K562 (cell line): ENCODE measurements around the gene PIH1D1. TPM values are rescaled to one million over a fixed set of nuclear protein-coding genes. Genes with fewer than 3 reads are reported as not detected.

ENCODE experiments used
- BRD9 ChIP-seq: fragments of 450-650 bp; IDR thresholded peaks from 2 replicates; pipeline ENCODE4 v1.6.1; 2018; ENCODE audit warnings: low read depth; ENCODE audit not compliant: partially characterized antibody
- CEBPG ChIP-seq, 3 experiments: fragments of 200-800 bp in 1 of 3; sonication (Bioruptor generic) in 1 of 3; sonication (generic) in 1 of 3; formaldehyde crosslinking in 1 of 3; IDR thresholded peaks in 2 of 3; conservative IDR thresholded peaks in 1 of 3; 2 replicates each; pipeline versions ENCODE4 v1.6.1 to v1.8.0; 2016 to 2022; ENCODE audit warnings: missing compliant biosample characterization in 2 of 3, missing genetic modification characterization in 2 of 3, mild to moderate bottlenecking in 1 of 3, missing genetic modification reagents in 1 of 3
- CREM ChIP-seq: IDR thresholded peaks from 2 replicates; pipeline ENCODE4 v1.6.1; 2014; ENCODE audit warnings: antibody characterized with exemption, low read depth
- FOXP1 ChIP-seq: sonication (generic); formaldehyde crosslinking; IDR thresholded peaks from 2 replicates; pipeline ENCODE4 v1.8.0; 2022; ENCODE audit warnings: mild to moderate bottlenecking, missing genetic modification reagents
- GABPB1 ChIP-seq: sonication (generic); formaldehyde crosslinking; IDR thresholded peaks from 2 replicates; pipeline ENCODE4 v1.8.0; 2022; ENCODE audit warnings: mild to moderate bottlenecking, missing genetic modification reagents
- HMG20B ChIP-seq: fragments of 250-450 bp; sonication (Bioruptor Pico); IDR thresholded peaks from 2 replicates; pipeline ENCODE4 v1.5.0; 2021; ENCODE audit warnings: mild to moderate bottlenecking
- POLR2AphosphoS5 ChIP-seq: IDR thresholded peaks from 2 replicates; pipeline ENCODE4 v1.6.1; 2011; ENCODE audit warnings: mild to moderate bottlenecking, low read depth, low read length, moderate library complexity; ENCODE audit not compliant: control insufficient read depth, insufficient read depth
- PRMT5 ChIP-seq: sonication (generic); formaldehyde crosslinking; IDR thresholded peaks from 2 replicates; pipeline ENCODE4 v1.5.0; 2020; ENCODE audit warnings: missing genetic modification reagents
- RFX7 ChIP-seq: fragments of 250-450 bp; sonication (Bioruptor Pico); IDR thresholded peaks from 2 replicates; pipeline ENCODE4 v1.5.1; 2021; ENCODE audit warnings: mild to moderate bottlenecking
- RHOXF2B ChIP-seq: fragments of 250-450 bp; sonication (Bioruptor Pico); conservative IDR thresholded peaks from 2 replicates; pipeline ENCODE4 v1.5.1; 2021
- SETDB1 ChIP-seq: IDR thresholded peaks from one replicate; pipeline ENCODE4 v1.6.1; 2012; ENCODE audit warnings: low read length, control low read depth, inconsistent platforms
- THRAP3 ChIP-seq: fragments of 450-650 bp; IDR thresholded peaks from 2 replicates; pipeline ENCODE4 v1.6.1; 2016; ENCODE audit warnings: mild to moderate bottlenecking, inconsistent platforms, borderline replicate concordance
- YY1 ChIP-seq, 3 experiments: IDR thresholded peaks; 2 replicates each; pipeline ENCODE4 v1.6.1; 2011; ENCODE audit warnings: low read length in 2 of 3, mild to moderate bottlenecking in 2 of 3, moderate library complexity in 2 of 3, borderline replicate concordance in 1 of 3, control low read depth in 1 of 3, low read depth in 1 of 3; ENCODE audit not compliant: insufficient read depth in 3 of 3, insufficient replicate concordance in 2 of 3, control insufficient read depth in 1 of 3, insufficient read length in 1 of 3; ENCODE audit errors: extremely low read depth in 1 of 3
- ZBED1 ChIP-seq: IDR thresholded peaks from 2 replicates; pipeline ENCODE4 v1.6.1; 2014
- ZC3H8 ChIP-seq: fragments of 450-650 bp; IDR thresholded peaks from 2 replicates; pipeline ENCODE4 v1.6.1; 2017
- ZNF282 ChIP-seq: sonication (generic); formaldehyde crosslinking; IDR thresholded peaks from 2 replicates; pipeline ENCODE4 v1.8.1; 2023; ENCODE audit warnings: missing genetic modification reagents
- ZNF584 ChIP-seq: fragments of 200-800 bp; sonication (Bioruptor generic); IDR thresholded peaks from 2 replicates; pipeline ENCODE4 v1.6.1; 2016; ENCODE audit warnings: low read depth, mild to moderate bottlenecking, missing genetic modification characterization, missing compliant biosample characterization
- polyA plus RNA-seq, 8 experiments: library from polyadenylated mRNA; depleted of rRNA in 4 of 8; stranded (reverse) in 5 of 8; unstranded in 3 of 8; fragments of >200 nt; fragmentation: Nextera tagmentation in 2 of 8; fragmentation: Illumina TruSeq in 1 of 8; extraction: Ambion mirVana in 2 of 8; extraction: Trizol in 1 of 8; gene quantifications; 2 replicates each; pipeline versions ENCODE4 v1.2.1 to v1.2.3, GENCODE V29; 2011 to 2014; ENCODE audit warnings: inconsistent platforms in 1 of 8, missing spikeins in 1 of 8
- total RNA-seq, 7 experiments: library from RNA; depleted of rRNA in 6 of 7; stranded (reverse); fragments of >200 nt in 6 of 7; fragmentation: Illumina TruSeq in 2 of 7; extraction: Trizol in 2 of 7; gene quantifications; 2 replicates each; pipeline versions ENCODE4 v1.2.1 to v1.2.3, GENCODE V29; 2011 to 2021; ENCODE audit warnings: low replicate concordance in 1 of 7
- TF ChIP-seq, protein P1 (sequence below): fragments of 250-450 bp; sonication (Bioruptor Pico); IDR thresholded peaks from 2 replicates; pipeline ENCODE4 v1.8.0; 2022; ENCODE audit warnings: moderate library complexity, mild to moderate bottlenecking, inconsistent platforms
- TF ChIP-seq, protein P2 (sequence below): fragments of 450-650 bp; IDR thresholded peaks from 2 replicates; pipeline ENCODE4 v1.6.1; 2014; ENCODE audit warnings: low read depth, mild to moderate bottlenecking, moderate library complexity, borderline replicate concordance
- TF ChIP-seq, protein P3 (sequence below): IDR thresholded peaks from 2 replicates; pipeline ENCODE4 v1.6.1; 2012; ENCODE audit warnings: low read depth, low read length, improper control_type of control experiment, borderline replicate concordance
- TF ChIP-seq, protein P4 (sequence below): fragments of 450-650 bp; formaldehyde crosslinking; IDR thresholded peaks from 2 replicates; pipeline ENCODE4 v1.4.0; 2020; ENCODE audit warnings: mild to moderate bottlenecking, moderate library complexity

Gene PIH1D1
- total and polyA plus RNA-seq, 9 of the 15 experiments (the other 6 are each of a cell fraction or from before 2014, with no cell fraction given): 26.5 to 224 (median 137) TPM

DNA sequence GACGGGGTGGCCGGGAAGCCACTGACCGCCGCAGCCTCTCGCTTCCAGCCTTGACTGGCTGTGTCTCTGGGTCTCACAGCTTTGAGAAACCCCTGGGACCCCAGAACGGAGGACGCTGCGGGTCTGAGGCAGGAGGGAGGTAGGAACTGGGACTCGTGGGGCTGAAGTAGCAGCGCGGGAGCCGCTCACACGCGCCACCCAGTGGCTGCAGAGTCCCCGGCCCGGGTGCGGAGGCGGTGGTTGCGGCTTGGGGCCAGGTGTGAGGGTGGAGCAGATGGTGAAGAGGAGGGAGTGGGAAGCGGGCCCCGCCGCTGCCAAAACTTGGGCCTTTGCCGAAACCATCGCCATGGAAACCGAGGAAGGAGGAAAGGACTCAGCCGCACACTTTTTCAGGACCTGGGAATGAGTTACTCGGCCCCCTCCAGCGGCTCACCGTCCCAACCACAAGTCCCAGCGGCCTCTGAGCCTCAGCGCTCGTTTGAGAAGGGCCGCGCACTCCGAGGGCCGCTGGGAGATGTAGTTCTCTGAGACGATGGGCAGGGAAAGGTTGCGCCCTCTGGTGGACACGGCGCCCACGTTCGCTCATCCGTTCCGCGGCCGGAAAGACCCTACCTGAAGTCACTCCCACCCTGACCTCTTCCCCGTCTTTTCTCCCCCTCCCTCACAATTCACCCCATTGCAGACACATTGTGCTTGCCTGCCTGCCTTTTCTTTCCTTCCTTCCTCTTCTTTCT lies 8.1 kb downstream of the PIH1D1 start (continued):
- TF ChIP-seq, protein P1, sequence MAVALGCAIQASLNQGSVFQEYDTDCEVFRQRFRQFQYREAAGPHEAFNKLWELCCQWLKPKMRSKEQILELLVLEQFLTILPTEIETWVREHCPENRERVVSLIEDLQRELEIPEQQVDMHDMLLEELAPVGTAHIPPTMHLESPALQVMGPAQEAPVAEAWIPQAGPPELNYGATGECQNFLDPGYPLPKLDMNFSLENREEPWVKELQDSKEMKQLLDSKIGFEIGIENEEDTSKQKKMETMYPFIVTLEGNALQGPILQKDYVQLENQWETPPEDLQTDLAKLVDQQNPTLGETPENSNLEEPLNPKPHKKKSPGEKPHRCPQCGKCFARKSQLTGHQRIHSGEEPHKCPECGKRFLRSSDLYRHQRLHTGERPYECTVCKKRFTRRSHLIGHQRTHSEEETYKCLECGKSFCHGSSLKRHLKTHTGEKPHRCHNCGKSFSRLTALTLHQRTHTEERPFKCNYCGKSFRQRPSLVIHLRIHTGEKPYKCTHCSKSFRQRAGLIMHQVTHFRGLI (CRISPR knock-in tag): no peak
- TF ChIP-seq THRAP3 (no peak), PRMT5 (CRISPR knock-in tag) (no peak), HMG20B (CRISPR knock-in tag) (no peak), ZC3H8 (no peak), ZNF584 (CRISPR knock-in tag) (peak; percentile 68), ZNF282 (CRISPR knock-in tag) (peak; percentile 68; the same call in 1 of the 2 replicates), GABPB1 (CRISPR knock-in tag) (peak; percentile 78), SETDB1 (no peak), RHOXF2B (no peak), POLR2AphosphoS5 (no peak), CREM (peak; percentile 89), FOXP1 (no peak), ZBED1 (no peak), BRD9 (peak; percentile 87), CEBPG (CRISPR knock-in tag; IDR thresholded peaks at IDR 0.05) (no peak), CEBPG (tag; conservative IDR thresholded peaks at IDR 0.05 in 1 of 2, IDR thresholded peaks at IDR 0.05 in 1 of 2) (no peak), YY1 (IDR thresholded peaks at IDR 0.05; ENCODE audit: borderline replicate concordance in 1 of 3, control insufficient read depth in 1 of 3, extremely low read depth in 1 of 3, insufficient read depth in 3 of 3, insufficient read length in 1 of 3, insufficient replicate concordance in 2 of 3, low read depth in 1 of 3, low read length in 2 of 3) (no peak), RFX7 (CRISPR knock-in tag) (no peak)
- TF ChIP-seq, protein P2, sequence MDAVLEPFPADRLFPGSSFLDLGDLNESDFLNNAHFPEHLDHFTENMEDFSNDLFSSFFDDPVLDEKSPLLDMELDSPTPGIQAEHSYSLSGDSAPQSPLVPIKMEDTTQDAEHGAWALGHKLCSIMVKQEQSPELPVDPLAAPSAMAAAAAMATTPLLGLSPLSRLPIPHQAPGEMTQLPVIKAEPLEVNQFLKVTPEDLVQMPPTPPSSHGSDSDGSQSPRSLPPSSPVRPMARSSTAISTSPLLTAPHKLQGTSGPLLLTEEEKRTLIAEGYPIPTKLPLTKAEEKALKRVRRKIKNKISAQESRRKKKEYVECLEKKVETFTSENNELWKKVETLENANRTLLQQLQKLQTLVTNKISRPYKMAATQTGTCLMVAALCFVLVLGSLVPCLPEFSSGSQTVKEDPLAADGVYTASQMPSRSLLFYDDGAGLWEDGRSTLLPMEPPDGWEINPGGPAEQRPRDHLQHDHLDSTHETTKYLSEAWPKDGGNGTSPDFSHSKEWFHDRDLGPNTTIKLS: peak; percentile 93
- TF ChIP-seq, protein P3, sequence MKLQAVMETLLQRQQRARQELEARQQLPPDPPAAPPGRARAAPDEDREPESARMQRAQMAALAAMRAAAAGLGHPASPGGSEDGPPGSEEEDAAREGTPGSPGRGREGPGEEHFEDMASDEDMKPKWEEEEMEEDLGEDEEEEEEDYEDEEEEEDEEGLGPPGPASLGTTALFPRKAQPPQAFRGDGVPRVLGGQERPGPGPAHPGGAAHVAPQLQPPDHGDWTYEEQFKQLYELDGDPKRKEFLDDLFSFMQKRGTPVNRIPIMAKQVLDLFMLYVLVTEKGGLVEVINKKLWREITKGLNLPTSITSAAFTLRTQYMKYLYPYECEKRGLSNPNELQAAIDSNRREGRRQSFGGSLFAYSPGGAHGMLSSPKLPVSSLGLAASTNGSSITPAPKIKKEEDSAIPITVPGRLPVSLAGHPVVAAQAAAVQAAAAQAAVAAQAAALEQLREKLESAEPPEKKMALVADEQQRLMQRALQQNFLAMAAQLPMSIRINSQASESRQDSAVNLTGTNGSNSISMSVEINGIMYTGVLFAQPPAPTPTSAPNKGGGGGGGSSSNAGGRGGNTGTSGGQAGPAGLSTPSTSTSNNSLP: no peak
- TF ChIP-seq, protein P4, sequence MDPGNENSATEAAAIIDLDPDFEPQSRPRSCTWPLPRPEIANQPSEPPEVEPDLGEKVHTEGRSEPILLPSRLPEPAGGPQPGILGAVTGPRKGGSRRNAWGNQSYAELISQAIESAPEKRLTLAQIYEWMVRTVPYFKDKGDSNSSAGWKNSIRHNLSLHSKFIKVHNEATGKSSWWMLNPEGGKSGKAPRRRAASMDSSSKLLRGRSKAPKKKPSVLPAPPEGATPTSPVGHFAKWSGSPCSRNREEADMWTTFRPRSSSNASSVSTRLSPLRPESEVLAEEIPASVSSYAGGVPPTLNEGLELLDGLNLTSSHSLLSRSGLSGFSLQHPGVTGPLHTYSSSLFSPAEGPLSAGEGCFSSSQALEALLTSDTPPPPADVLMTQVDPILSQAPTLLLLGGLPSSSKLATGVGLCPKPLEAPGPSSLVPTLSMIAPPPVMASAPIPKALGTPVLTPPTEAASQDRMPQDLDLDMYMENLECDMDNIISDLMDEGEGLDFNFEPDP: 0 out of 2 replicates have a peak, but pooled peaks have one; percentile 30
